Measurements from ENCODE around the gene PEX13. TPM values are rescaled to one million over a fixed set of nuclear protein-coding genes. Genes with fewer than 3 reads are reported as not detected.

The PEX13 gene
- total RNA-seq, 1 donor from 2014 or later, result 31.3 TPM

DNA sequence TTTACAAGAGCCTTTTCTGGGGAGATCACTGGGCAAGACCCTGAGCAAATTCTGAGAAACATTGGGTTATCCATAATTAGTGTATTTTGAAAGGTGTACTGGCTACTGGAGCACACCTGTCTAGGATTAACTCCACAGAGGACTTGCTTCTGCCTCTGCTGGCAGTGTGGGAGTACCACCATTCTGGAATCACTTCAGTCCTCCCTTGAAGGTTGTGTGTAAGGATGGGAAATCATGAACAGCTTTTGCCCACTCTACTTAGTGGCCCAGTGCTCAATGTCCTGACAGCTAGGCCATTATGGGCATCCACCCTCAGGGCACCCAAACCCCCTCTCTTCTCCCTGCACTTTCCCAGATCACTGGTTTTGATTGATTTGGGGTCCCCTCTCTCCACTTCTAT is 40.0 kb downstream of the PEX13 start:
- Mint-ChIP-seq H3K27ac (no peak overlapping the region), H3K4me1 (peaks cover 2% of the 10 kb centered on the region), H3K4me3 (no peak overlapping the region), H3K36me3 (peaks cover 24% of the 10 kb centered on the region), H3K9me3 (peaks cover 5% of the 10 kb centered on the region), H3K27me3 (ENCODE audit: low read depth) (no peaks in the 10 kb centered on the region)
- TF ChIP-seq, protein P1, sequence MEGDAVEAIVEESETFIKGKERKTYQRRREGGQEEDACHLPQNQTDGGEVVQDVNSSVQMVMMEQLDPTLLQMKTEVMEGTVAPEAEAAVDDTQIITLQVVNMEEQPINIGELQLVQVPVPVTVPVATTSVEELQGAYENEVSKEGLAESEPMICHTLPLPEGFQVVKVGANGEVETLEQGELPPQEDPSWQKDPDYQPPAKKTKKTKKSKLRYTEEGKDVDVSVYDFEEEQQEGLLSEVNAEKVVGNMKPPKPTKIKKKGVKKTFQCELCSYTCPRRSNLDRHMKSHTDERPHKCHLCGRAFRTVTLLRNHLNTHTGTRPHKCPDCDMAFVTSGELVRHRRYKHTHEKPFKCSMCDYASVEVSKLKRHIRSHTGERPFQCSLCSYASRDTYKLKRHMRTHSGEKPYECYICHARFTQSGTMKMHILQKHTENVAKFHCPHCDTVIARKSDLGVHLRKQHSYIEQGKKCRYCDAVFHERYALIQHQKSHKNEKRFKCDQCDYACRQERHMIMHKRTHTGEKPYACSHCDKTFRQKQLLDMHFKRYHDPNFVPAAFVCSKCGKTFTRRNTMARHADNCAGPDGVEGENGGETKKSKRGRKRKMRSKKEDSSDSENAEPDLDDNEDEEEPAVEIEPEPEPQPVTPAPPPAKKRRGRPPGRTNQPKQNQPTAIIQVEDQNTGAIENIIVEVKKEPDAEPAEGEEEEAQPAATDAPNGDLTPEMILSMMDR (IDR thresholded peaks at IDR 0.05; ENCODE audit: unreplicated experiment), result no peak
- DNase-seq (ENCODE audit: low spot score in 2 of 2, unreplicated experiment in 2 of 2), result no peak

- DNase-seq (ENCODE audit: low spot score in 2 of 2, unreplicated experiment in 2 of 2), result no peak
- TF ChIP-seq, protein P1 (IDR thresholded peaks at IDR 0.05; ENCODE audit: unreplicated experiment), result no peak
- Mint-ChIP-seq H3K27me3 (ENCODE audit: low read depth) (no peaks in the 10 kb centered on the region), H3K36me3 (peaks cover 18% of the 10 kb centered on the region), H3K4me1 (peaks cover 2% of the 10 kb centered on the region), H3K9me3 (peaks cover 5% of the 10 kb centered on the region), H3K4me3 (no peak overlapping the region), H3K27ac (no peak overlapping the region)
Observed at GRCh38 chr2:61059382-61059781, 41.9 kb downstream of the PEX13 start.

- DNase-seq (ENCODE audit: low spot score in 2 of 2, unreplicated experiment in 2 of 2), result peak; percentile 72 to 91
- Mint-ChIP-seq H3K9me3 (peaks cover 5% of the 10 kb centered on the region), H3K27me3 (ENCODE audit: low read depth) (no peaks in the 10 kb centered on the region), H3K36me3 (peaks cover 4% of the 10 kb centered on the region), H3K27ac (peak within 1 kb of the TSS; percentile 94), H3K4me1 (peaks cover 11% of the 10 kb centered on the region), H3K4me3 (peak within 1 kb of the TSS; percentile 96)
- TF ChIP-seq, protein P1 (IDR thresholded peaks at IDR 0.05; ENCODE audit: unreplicated experiment), result no peak
Observed at GRCh38 chr2:61065714-61066709, 48.5 kb downstream of the PEX13 start, which contains the start of gene SANBR. SANBR (plus strand) TSS chr2:61065871; CDS start chr2:61070351, 4,480 bp downstream.

- DNase-seq (ENCODE audit: low spot score in 2 of 2, unreplicated experiment in 2 of 2), result no peak
- Mint-ChIP-seq H3K36me3 (peaks cover 21% of the 10 kb centered on the region), H3K27ac (no peak overlapping the region), H3K27me3 (ENCODE audit: low read depth) (no peaks in the 10 kb centered on the region), H3K4me3 (no peak overlapping the region), H3K9me3 (no peaks in the 10 kb centered on the region), H3K4me1 (no peaks in the 10 kb centered on the region)
- TF ChIP-seq, protein P1 (IDR thresholded peaks at IDR 0.05; ENCODE audit: unreplicated experiment), result no peak
Observed at GRCh38 chr2:61074100-61074499, 56.6 kb downstream of the PEX13 start.

DNA sequence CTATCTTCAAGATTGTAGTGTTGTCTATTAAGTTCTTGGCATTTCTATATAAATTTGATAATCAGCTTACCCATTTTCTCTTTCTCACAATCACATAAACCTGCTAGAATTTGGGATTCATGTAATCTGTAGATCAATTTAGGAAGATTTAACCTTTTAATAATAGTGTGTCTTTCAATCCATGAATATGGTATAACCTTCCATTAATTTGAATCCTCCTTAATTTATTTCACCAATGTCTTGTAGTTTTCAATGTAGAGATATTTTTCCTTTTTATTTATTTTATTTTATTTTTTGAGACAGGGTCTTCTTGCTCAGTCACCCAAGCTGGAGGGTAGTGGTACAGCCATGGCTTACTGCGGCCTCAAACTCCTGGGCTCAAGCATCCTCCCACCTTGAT is 68.4 kb downstream of the PEX13 start:
- Mint-ChIP-seq H3K27me3 (ENCODE audit: low read depth) (no peaks in the 10 kb centered on the region), H3K4me1 (no peaks in the 10 kb centered on the region), H3K27ac (no peak overlapping the region), H3K36me3 (peaks cover 27% of the 10 kb centered on the region), H3K9me3 (peaks cover 5% of the 10 kb centered on the region), H3K4me3 (no peak overlapping the region)
- TF ChIP-seq, protein P1 (IDR thresholded peaks at IDR 0.05; ENCODE audit: unreplicated experiment), result no peak
- DNase-seq (ENCODE audit: low spot score in 2 of 2, unreplicated experiment in 2 of 2), result no peak
